Natural killer cell treated with Interleukin-12 subunit alpha and Interleukin-12 subunit beta and Interleukin-15 and Interleukin-18, amount 100 ng/mL, for 72 hours (primary cell): ENCODE measurements around the gene KCND3. TPM values are rescaled to one million over a fixed set of nuclear protein-coding genes. Genes with fewer than 3 reads are reported as not detected.

Source experiments
- ATAC-seq, 2 donors: fragments of 150-1000 bp; cut with Tn5 transposase in 1 of 2; sonication (Bioruptor Pico), chemical (Tn5 transposase) in 1 of 2; 2 replicates each; pipeline ENCODE4 v1.10.0; 2021
- DNase-seq: peaks from one replicate; pipeline ENCODE4 v3.0.0; 2022; ENCODE audit warnings: low spot score
- H3K27ac Mint-ChIP-seq, 2 donors: 1 replicate in 1 of 2; 2 replicates in 1 of 2; pipeline ENCODE4 v1.8.0; 2022; ENCODE audit warnings: mixed read lengths in 2 of 2, mild to moderate bottlenecking in 1 of 2, moderate library complexity in 1 of 2
- H3K27me3 Mint-ChIP-seq, 2 donors: 1 replicate in 1 of 2; 2 replicates in 1 of 2; pipeline ENCODE4 v1.8.0; 2022; ENCODE audit warnings: mixed read lengths in 2 of 2
- H3K36me3 Mint-ChIP-seq: one replicate; pipeline ENCODE4 v1.8.0; 2022; ENCODE audit warnings: mixed read lengths
- H3K4me1 Mint-ChIP-seq, 2 donors: 1 replicate in 1 of 2; 2 replicates in 1 of 2; pipeline ENCODE4 v1.8.0; 2022; ENCODE audit warnings: low read depth in 2 of 2, mixed read lengths in 2 of 2, mild to moderate bottlenecking in 1 of 2
- H3K4me3 Mint-ChIP-seq: one replicate; pipeline ENCODE4 v1.8.0; 2022; ENCODE audit warnings: mixed read lengths
- H3K9me3 Mint-ChIP-seq: 2 replicates; pipeline ENCODE4 v1.8.0; 2022; ENCODE audit warnings: mixed read lengths
- total RNA-seq, 2 donors: library from RNA; stranded (reverse); gene quantifications; one replicate each; pipeline ENCODE4 v1.2.3, GENCODE V29; 2022

The KCND3 gene
- total RNA-seq, 2 donors from 2014 or later: not detected

DNA sequence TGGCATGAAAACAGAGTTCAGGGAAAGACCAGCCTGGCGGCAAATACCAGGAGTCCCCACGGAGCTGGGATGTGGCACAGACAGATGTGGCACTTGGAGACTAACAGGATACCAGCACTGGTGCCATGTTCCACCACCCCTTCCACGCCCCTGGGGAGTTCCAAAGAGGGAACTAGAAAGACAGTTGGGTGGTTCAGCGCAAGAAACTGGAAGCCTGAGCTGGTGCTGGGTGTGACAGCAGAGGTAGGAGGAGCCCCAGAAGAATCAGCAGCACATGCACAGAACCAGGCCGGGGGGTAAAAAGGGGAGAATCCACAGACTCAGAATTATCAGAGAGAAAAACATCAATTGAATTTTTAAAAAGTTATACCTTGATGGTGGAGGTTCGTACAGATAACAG is 211.4 kb downstream of the KCND3 start:
- Mint-ChIP-seq H3K4me1 (no peaks in the 10 kb centered on the region), H3K27me3 (peaks cover 7 to 10% of the 10 kb centered on the region in 2 donors), H3K4me3 (no peak overlapping the region), H3K36me3 (no peaks in the 10 kb centered on the region), H3K27ac (no peak overlapping the region), H3K9me3 (no peaks in the 10 kb centered on the region)
- no peak for ATAC-seq
- no peak for DNase-seq

DNA sequence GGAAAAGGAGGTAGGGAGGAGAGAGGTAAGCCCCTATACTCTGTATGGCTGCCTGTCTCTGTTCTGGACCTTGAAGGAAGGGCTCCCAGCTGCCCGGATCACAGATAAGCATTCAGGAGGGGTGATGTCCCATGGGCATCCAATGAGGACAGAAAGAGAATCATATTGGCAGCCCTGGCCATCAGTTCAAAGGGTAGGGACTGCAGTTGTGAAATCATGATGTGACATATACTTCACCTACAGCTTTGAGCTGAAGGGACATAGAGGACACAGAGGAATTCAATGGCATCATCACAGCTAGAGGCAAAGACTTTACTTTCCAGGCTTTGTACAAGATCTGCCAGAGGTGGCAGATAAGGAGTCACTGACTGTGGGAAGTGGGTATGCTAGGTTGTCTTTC is 212.2 kb downstream of the KCND3 start:
- no peak overlapping the region for H3K27ac Mint-ChIP-seq
- H3K4me3 Mint-ChIP-seq: no peak overlapping the region
- peaks cover 7 to 10% of the 10 kb centered on the region in 2 donors for H3K27me3 Mint-ChIP-seq
- ATAC-seq (no peak), DNase-seq (no peak)
- no peaks in the 10 kb centered on the region for H3K4me1 Mint-ChIP-seq
- H3K36me3 Mint-ChIP-seq: no peaks in the 10 kb centered on the region
- H3K9me3 Mint-ChIP-seq: no peaks in the 10 kb centered on the region

DNA sequence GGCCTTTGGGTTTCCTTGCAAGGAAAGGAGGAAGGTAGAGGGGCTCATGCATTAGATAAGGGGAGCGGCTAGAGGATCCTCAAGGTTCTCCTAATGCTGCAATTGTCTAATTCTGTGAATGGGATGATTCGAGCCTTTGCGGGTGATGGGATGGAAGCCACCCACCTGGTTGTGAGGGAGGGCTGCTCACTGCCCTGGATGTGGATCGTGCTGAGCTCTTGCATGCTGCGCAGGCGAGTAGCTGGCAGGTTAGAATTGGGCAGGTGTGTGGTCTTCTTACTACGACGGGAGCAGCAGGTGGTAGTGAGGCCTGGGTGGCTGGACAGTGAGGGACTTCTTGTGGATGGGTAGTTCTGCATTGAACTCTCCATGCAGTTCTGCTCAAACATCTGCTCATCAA is 212.6 kb downstream of the KCND3 start:
- DNase-seq (no peak), ATAC-seq (no peak)
- H3K27ac Mint-ChIP-seq: no peak overlapping the region
- peaks cover 7 to 10% of the 10 kb centered on the region in 2 donors for H3K27me3 Mint-ChIP-seq
- H3K36me3 Mint-ChIP-seq: no peaks in the 10 kb centered on the region
- H3K9me3 Mint-ChIP-seq: no peaks in the 10 kb centered on the region
- no peaks in the 10 kb centered on the region for H3K4me1 Mint-ChIP-seq
- H3K4me3 Mint-ChIP-seq: no peak overlapping the region

DNA sequence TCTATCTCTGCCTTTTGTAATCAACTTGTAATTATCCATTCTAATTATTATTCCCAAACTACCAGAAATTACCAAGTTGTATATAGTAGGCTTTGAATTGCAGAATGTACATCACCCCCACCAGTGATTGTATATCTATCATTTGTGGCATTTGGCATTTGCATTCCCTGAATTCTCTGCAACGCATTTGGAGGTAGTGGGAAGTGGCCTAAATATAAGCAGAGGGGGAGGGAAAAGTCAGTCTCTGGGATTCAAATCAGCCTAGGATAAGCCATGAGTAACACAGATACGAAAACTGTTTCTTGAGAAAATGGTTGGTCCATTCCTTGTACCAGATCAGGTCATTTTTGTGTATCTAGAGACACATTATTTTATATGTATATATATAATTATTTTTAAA is 213.1 kb downstream of the KCND3 start:
- H3K4me3 Mint-ChIP-seq: no peak overlapping the region
- DNase-seq (no peak), ATAC-seq (no peak)
- H3K9me3 Mint-ChIP-seq: no peaks in the 10 kb centered on the region
- H3K27me3 Mint-ChIP-seq: peaks cover 7 to 8% of the 10 kb centered on the region in 2 donors
- no peak overlapping the region for H3K27ac Mint-ChIP-seq
- H3K36me3 Mint-ChIP-seq: no peaks in the 10 kb centered on the region
- no peaks in the 10 kb centered on the region for H3K4me1 Mint-ChIP-seq

DNA sequence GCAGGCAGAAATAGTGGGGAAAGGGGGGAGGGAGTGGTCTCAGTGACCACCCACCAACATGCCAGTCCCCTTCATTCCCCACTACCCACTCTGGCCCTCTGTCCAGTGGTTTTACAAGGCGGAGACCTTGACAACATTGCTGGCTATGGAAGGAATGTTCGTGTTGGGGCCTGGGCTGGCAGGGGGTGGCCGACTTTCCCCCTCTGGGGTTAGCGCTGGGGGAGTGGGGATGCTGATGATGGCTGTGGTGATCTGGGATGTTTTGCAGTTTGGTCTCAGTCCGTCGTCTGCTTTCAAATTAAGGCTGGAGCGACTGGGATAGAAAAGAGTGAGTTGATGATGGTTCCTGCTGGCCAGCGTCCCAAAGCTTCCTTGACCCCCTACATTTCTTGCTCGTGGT is 213.5 kb downstream of the KCND3 start:
- H3K4me1 Mint-ChIP-seq: no peaks in the 10 kb centered on the region
- DNase-seq (no peak), ATAC-seq (no peak)
- H3K27me3 Mint-ChIP-seq: peaks cover 7 to 8% of the 10 kb centered on the region in 2 donors
- no peaks in the 10 kb centered on the region for H3K36me3 Mint-ChIP-seq
- H3K9me3 Mint-ChIP-seq: no peaks in the 10 kb centered on the region
- H3K4me3 Mint-ChIP-seq: no peak overlapping the region
- H3K27ac Mint-ChIP-seq: no peak overlapping the region

DNA sequence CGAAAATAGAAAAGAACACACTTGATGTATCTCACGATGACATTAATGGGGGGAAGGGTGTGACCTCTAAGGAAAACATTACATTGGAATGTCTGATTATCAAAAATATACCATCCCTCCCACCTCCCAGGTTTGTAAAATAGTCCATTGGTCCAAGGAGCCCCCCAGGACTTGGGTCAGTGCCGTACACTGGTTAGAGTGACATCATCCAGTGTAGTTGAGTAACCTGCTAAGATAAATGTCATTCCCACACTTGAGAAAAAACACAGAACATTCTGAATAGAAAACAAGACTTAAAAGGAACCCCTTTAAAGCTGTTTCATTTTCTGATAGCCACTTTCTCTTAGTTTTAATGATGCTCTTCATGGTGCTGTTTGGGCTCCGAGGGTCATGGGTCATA is 218.6 kb downstream of the KCND3 start:
- no peaks in the 10 kb centered on the region for H3K9me3 Mint-ChIP-seq
- H3K27me3 Mint-ChIP-seq: no peaks in the 10 kb centered on the region
- no peak overlapping the region for H3K4me3 Mint-ChIP-seq
- H3K4me1 Mint-ChIP-seq: no peaks in the 10 kb centered on the region
- DNase-seq: no peak
- H3K36me3 Mint-ChIP-seq: peaks cover 5% of the 10 kb centered on the region
- no peak overlapping the region for H3K27ac Mint-ChIP-seq
- ATAC-seq: no peak

DNA sequence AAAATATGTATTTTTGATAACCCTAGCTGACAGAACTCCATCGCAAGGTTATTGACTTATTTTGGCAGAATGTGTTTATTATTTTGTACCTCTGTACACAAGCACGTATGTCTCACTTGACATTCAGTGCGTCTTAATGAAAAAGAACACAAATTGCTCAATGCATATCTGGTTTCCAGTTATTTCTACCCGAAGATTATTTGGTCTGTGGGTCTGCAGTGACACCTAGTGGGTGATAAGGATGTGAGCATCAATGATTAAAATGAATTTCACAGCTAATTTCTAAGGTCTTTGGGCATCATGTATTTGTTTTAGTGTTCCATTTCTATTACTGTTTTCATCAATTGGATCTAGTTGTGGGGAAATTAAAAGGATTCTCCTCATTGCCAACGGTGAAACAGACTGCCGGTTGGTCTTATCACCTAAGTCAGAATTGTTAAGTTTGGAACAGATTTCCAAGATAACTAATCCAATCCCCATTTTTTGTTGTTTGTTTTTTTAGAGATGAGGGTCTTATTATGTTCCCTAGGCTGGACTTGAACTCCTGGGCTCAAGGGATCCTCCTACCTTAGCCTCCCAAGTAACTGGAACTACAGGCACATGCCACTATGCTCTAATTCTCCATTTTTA is 219.8 kb downstream of the KCND3 start:
- no peak for ATAC-seq
- H3K27ac Mint-ChIP-seq: no peak overlapping the region
- no peaks in the 10 kb centered on the region for H3K27me3 Mint-ChIP-seq
- H3K4me1 Mint-ChIP-seq: no peaks in the 10 kb centered on the region
- DNase-seq: no peak
- H3K9me3 Mint-ChIP-seq: no peaks in the 10 kb centered on the region
- H3K36me3 Mint-ChIP-seq: peaks cover 9% of the 10 kb centered on the region
- H3K4me3 Mint-ChIP-seq: no peak overlapping the region

DNA sequence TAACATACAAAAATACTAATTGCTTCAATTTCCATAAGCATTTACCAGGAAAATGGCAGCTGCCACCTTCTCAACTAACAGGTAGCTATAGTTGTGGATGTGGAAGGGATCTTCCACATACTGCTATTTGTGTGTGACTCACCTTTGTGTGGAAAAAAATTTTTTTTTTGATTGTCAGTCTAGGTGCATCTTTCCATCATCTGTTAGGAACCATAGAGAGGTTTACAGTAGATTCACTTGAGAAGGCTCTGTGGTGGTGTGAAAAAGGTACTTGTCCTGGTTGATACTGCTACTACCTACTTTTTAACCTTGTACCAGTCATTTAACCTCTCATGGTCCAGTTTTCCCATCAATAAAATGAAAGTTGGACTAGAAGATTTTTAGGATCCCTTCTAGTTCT is 220.8 kb downstream of the KCND3 start:
- no peaks in the 10 kb centered on the region for H3K9me3 Mint-ChIP-seq
- peaks cover 9% of the 10 kb centered on the region for H3K36me3 Mint-ChIP-seq
- no peaks in the 10 kb centered on the region for H3K27me3 Mint-ChIP-seq
- DNase-seq: no peak
- no peaks in the 10 kb centered on the region for H3K4me1 Mint-ChIP-seq
- H3K27ac Mint-ChIP-seq: no peak overlapping the region
- ATAC-seq: no peak
- H3K4me3 Mint-ChIP-seq: no peak overlapping the region

DNA sequence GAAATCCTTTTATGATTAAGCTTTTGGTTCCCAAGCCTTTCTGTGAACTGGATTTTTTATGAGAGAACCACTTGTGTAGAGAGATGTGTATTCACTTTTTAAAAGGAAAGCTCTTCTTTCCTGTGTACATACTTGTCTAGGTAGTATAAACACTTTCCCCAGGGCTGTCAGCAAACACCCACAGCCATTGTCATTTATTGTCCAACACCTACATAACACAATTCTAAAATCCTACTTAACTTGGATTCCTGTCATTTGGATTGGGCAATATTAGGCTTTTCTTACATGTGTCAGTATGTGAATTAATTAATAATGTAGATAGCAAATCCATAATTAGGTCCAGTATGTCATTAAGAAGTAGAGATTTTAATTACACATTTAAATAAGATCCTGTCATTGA is 221.4 kb downstream of the KCND3 start:
- no peak overlapping the region for H3K27ac Mint-ChIP-seq
- no peak for DNase-seq
- peaks cover 10% of the 10 kb centered on the region for H3K36me3 Mint-ChIP-seq
- no peaks in the 10 kb centered on the region for H3K27me3 Mint-ChIP-seq
- ATAC-seq: no peak
- H3K9me3 Mint-ChIP-seq: no peaks in the 10 kb centered on the region
- no peak overlapping the region for H3K4me3 Mint-ChIP-seq
- no peaks in the 10 kb centered on the region for H3K4me1 Mint-ChIP-seq

DNA sequence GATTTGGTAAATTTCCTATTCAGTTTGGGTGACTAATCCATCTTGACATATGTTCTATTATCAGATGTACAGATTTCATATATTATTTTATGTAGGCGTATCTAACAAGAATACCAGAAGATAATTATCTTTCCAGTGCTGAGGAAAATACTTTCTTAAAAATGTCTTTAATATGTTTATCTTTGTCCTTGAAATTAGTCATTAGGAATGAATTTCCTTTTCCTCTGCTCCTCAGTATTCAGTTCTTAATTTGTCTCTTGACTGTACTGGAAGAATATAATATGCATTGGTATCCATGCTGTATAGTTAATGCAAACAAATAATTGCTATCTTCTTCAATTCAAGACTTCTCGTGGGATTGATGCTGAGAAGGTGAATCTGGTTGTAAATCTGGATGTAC is 227.1 kb downstream of the KCND3 start:
- no peak for ATAC-seq
- Mint-ChIP-seq H3K4me3 (no peak overlapping the region), H3K27me3 (no peaks in the 10 kb centered on the region), H3K4me1 (peaks cover 7 to 11% of the 10 kb centered on the region in 2 donors), H3K36me3 (peaks cover 40% of the 10 kb centered on the region), H3K9me3 (no peaks in the 10 kb centered on the region), H3K27ac (no peak overlapping the region)
- DNase-seq: no peak

DNA sequence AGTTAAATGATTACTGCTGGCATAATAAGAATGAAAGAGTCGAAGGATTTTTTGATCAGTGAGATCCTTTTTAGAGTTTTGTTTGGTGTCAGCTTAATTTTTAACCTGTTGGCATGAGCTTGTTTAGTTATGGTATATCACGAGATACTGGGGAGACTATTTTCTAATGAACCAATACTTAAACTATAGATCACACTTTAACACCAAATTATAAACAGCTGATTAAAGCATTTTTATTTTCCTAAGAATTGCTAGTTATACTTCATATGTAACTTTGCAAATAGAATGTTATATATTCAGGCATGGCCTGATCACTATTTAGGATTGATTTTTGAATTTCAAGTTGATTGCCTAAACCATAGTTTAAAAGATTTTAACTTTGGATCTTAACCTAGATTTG is 227.8 kb downstream of the KCND3 start:
- peaks cover 40% of the 10 kb centered on the region for H3K36me3 Mint-ChIP-seq
- DNase-seq (no peak), ATAC-seq (no peak)
- no peaks in the 10 kb centered on the region for H3K27me3 Mint-ChIP-seq
- H3K27ac Mint-ChIP-seq: no peak overlapping the region
- peaks cover 8 to 17% of the 10 kb centered on the region in 2 donors for H3K4me1 Mint-ChIP-seq
- H3K9me3 Mint-ChIP-seq: no peaks in the 10 kb centered on the region
- H3K4me3 Mint-ChIP-seq: no peak overlapping the region

DNA sequence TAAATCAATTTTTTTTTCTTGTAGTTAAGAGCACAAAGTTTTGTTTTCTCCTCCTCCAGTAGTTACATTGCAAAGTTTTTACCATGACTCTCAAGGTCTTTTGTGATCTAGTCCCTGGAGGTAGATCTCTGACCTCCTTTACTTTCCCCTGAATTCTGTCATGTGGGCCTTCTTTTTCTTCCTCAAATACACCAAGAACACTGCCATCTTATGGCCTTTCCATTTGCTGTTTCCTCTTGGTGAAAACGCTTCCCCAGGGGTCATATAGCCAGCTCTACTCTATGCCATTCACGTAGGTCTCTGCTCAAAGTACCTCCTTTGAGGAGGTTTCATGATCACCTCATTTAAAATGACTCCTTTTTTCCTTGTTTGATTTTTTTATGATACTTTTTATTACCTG is 231.1 kb downstream of the KCND3 start:
- no peak for DNase-seq
- Mint-ChIP-seq H3K27me3 (no peaks in the 10 kb centered on the region), H3K9me3 (no peaks in the 10 kb centered on the region), H3K4me1 (peaks cover 27 to 34% of the 10 kb centered on the region in 2 donors), H3K4me3 (peak overlapping the region; percentile 46), H3K27ac (peak overlapping the region; percentile 17 to 32), H3K36me3 (peaks cover 31% of the 10 kb centered on the region)
- ATAC-seq: no peak

DNA sequence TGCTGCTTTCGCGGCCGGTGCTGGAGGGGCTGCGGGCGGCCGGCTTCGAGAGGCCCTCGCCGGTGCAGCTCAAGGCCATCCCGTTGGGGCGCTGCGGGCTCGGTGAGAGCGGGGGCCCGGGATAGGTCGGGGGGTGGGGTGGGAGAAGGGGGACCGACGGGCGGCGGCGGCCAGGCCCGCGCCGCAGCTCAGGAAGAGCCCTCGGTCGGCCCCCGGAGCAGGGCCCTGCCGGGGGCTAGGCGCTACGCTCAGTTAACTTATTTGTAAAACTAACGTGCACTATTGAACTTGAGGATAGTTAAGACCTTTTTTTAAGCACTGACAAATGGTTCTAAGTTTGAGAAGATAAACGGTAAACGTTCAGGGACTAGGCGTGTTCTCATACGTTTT is 233.3 kb downstream of the KCND3 start:
- Mint-ChIP-seq H3K4me1 (peaks cover 27 to 32% of the 10 kb centered on the region in 2 donors), H3K27ac (peak overlapping the region; percentile 91), H3K4me3 (peak overlapping the region; percentile 92), H3K9me3 (no peaks in the 10 kb centered on the region), H3K27me3 (no peaks in the 10 kb centered on the region), H3K36me3 (peaks cover 17% of the 10 kb centered on the region)
- ATAC-seq: peak; percentile 46 to 52
- no peak for DNase-seq

DNA sequence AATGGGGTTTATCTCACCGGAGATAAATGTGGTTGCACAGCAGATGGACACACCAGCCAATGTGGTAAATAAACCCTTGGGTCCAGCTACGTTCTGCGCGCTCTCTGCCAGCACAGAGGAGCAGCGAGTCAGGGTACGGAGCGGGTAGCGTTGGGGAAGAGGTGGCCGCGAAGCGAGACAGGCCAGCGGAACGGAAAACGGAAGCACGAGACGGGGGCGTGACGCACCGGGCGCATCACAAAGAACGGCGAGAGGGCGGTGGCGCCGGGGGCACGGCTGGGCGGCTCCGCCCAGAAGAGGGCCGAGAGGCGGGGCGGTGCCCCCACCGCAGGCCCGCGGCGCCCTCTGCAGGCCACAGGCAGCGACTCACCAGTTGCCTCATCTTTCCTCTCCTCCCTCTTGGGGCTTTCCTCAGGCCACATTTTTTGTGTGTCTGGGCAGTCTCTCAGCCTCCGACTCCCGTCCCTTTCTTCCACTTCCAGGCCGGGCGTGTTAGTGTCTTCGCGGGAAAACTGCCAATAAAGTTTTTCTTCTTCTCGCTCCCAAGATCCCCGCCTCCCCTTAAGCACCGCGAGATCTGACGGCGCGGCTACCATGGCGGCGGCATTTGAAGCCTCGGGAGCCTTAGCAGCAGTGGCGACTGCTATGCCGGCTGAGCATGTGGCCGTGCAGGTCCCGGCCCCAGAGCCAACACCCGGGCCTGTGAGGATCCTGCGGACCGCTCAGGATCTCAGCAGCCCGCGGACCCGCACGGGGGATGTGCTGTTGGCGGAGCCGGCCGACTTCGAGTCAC is 233.9 kb downstream of the KCND3 start, which contains the start of gene DDX20:
DDX20 (plus strand) TSS at position 571 of the 793 bp plus-strand sequence; CDS start at position 595, 24 bp downstream.
- Mint-ChIP-seq H3K27me3 (no peaks in the 10 kb centered on the region), H3K36me3 (peaks cover 11% of the 10 kb centered on the region), H3K9me3 (no peaks in the 10 kb centered on the region), H3K4me3 (peak within 1 kb of the TSS; percentile 92), H3K27ac (peak within 1 kb of the TSS; percentile 91), H3K4me1 (peaks cover 27 to 32% of the 10 kb centered on the region in 2 donors)
- peak; percentile 96 for DNase-seq
- peak; percentile 97 for ATAC-seq
